Natural killer cell treated with Interleukin-12 subunit alpha and Interleukin-12 subunit beta and Interleukin-15 and Interleukin-18, amount 100 ng/mL, for 72 hours (primary cell): ENCODE results near the gene RELB. TPM values are rescaled to one million over a fixed set of nuclear protein-coding genes. Genes with fewer than 3 reads are reported as not detected.
A peak's percentile ranks its signal among the peaks of the same experiment; 100 is the strongest.
"Not testable (repeated sequence)": the region's sequence is repeated elsewhere in the genome, so short reads cannot be mapped to it uniquely, and the experiment has no call there.

Experiments
- ATAC-seq, 2 donors: fragments of 150-1000 bp; cut with Tn5 transposase in 1 of 2; sonication (Bioruptor Pico), chemical (Tn5 transposase) in 1 of 2; 2 replicates each; pipeline ENCODE4 v1.10.0; 2021
- DNase-seq: peaks from one replicate; pipeline ENCODE4 v3.0.0; 2022; ENCODE audit warnings: low spot score
- H3K27ac Mint-ChIP-seq, 2 donors: 1 replicate in 1 of 2; 2 replicates in 1 of 2; pipeline ENCODE4 v1.8.0; 2022; ENCODE audit warnings: mixed read lengths in 2 of 2, mild to moderate bottlenecking in 1 of 2, moderate library complexity in 1 of 2
- H3K27me3 Mint-ChIP-seq, 2 donors: 1 replicate in 1 of 2; 2 replicates in 1 of 2; pipeline ENCODE4 v1.8.0; 2022; ENCODE audit warnings: mixed read lengths in 2 of 2
- H3K36me3 Mint-ChIP-seq: one replicate; pipeline ENCODE4 v1.8.0; 2022; ENCODE audit warnings: mixed read lengths
- H3K4me1 Mint-ChIP-seq, 2 donors: 1 replicate in 1 of 2; 2 replicates in 1 of 2; pipeline ENCODE4 v1.8.0; 2022; ENCODE audit warnings: low read depth in 2 of 2, mixed read lengths in 2 of 2, mild to moderate bottlenecking in 1 of 2
- H3K4me3 Mint-ChIP-seq: one replicate; pipeline ENCODE4 v1.8.0; 2022; ENCODE audit warnings: mixed read lengths
- H3K9me3 Mint-ChIP-seq: 2 replicates; pipeline ENCODE4 v1.8.0; 2022; ENCODE audit warnings: mixed read lengths
- total RNA-seq, 2 donors: library from RNA; stranded (reverse); gene quantifications; one replicate each; pipeline ENCODE4 v1.2.3, GENCODE V29; 2022

The RELB gene
- total RNA-seq, 2 donors from 2014 or later: 47.0 to 81.6 TPM

DNA sequence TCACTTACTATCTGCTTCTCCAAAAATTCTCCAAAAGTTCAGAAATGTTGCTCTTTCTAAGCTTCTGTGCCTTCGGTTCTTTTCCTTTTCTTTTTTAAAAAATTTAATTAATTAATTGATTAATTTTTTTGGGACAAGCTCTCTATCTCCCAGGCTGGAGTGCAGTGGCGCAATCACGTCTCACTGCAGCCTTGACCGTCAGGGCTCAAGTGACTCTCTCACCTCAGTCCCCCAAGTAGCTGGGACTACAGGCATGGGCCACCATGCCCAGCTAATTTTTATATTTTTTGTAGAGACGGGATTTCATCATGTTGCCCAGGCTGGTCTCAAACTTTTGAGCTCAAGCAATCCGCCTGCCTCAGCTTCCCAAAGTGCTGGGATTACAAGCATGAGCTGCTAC lies 29.8 kb upstream of the RELB start:
- H3K4me3 Mint-ChIP-seq, H3K27ac Mint-ChIP-seq, DNase-seq, ATAC-seq, H3K36me3 Mint-ChIP-seq, H3K27me3 Mint-ChIP-seq, H3K4me1 Mint-ChIP-seq, H3K9me3 Mint-ChIP-seq: not testable (repeated sequence)

DNA sequence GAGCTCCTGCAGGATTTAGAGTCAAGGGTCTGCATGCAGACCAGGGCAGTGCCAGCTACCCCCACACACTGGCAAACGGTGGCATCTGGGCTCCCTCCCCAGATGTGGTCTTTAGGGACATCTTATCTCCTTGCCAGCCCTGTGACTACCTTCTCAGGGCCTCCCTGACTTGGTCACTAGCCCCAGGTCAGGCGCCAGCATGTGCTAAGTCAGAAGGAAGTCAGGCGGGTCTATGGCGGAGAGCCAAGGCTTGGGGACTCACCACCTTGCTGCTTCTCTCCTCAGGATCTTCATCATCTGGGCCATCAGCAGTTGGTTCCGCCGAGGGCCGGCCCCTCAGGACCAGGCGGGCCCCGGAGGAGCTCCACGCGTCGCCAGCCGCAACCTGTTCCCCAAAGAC lies 28.5 kb upstream of the RELB start:
- no peak overlapping the region for H3K4me3 Mint-ChIP-seq
- H3K27ac Mint-ChIP-seq: no peak overlapping the region
- DNase-seq: no peak
- no peaks in the 10 kb centered on the region for H3K27me3 Mint-ChIP-seq
- H3K4me1 Mint-ChIP-seq: peaks cover 4 to 9% of the 10 kb centered on the region in 2 donors
- H3K36me3 Mint-ChIP-seq: peaks cover 4% of the 10 kb centered on the region
- ATAC-seq: no peak
- no peaks in the 10 kb centered on the region for H3K9me3 Mint-ChIP-seq

DNA sequence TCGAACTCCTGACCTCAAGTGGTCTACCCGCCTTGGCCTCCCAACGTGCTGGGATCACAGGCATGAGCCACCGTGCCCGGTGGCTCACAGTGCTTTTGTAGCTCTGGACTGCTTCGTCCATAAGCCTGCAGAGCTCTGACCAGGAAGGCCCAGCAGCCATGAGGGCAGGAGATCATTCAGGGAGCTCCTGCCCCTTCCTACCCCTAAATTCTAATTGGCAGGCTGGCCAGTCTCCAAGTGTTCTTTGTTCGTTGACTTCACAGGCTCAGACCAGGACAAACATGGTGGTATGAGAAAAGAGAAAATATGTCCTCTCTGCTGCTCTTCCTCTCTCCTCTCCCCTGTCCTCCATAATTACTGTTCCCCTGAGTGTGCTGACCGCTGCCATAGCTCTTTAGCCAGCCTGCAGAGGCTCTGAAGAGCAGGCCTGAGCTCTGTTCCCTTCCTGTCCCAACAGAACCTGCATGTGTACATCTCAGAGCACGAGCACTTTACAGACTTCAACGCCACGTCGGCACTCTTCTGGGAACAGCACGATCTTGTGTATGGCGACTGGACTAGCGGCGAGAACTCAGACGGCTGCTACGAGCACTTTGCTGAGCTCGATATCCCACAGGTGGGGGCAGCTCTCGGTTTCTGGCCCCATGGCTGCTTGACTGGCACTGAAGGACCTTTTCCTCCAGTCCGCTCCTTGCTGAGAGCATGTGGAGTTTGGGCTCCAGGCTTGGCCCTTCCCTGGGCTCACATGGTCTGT lies 27.1 kb upstream of the RELB start:
- no peaks in the 10 kb centered on the region for H3K36me3 Mint-ChIP-seq
- peaks cover 4 to 5% of the 10 kb centered on the region in 2 donors for H3K4me1 Mint-ChIP-seq
- H3K27me3 Mint-ChIP-seq: no peaks in the 10 kb centered on the region
- H3K4me3 Mint-ChIP-seq: no peak overlapping the region
- no peaks in the 10 kb centered on the region for H3K9me3 Mint-ChIP-seq
- ATAC-seq (no peak), DNase-seq (no peak)
- no peak overlapping the region for H3K27ac Mint-ChIP-seq

DNA sequence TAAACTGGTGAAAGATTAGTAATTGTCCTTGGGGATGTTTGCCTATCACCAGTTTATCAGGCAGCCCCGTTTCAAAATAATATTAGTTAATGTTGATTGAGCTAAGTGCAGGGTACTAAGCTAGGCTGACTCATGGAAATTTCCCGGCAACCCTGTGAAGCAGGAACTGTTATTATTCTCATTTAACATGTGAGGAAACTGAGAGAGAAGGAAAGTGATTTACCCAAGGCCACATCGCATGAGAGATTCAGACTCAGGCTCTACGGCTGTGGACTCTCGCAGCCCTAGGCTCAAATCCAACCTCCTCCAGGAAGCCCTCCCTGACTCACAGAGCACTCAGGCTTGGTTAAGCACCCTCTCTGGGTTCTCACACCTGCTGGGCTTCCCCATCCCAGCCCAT lies 26.4 kb upstream of the RELB start:
- Mint-ChIP-seq H3K27ac (no peak overlapping the region), H3K36me3 (no peaks in the 10 kb centered on the region), H3K27me3 (no peaks in the 10 kb centered on the region), H3K4me1 (peaks cover 3 to 4% of the 10 kb centered on the region in 2 donors), H3K4me3 (no peak overlapping the region), H3K9me3 (no peaks in the 10 kb centered on the region)
- DNase-seq (no peak), ATAC-seq (no peak)

DNA sequence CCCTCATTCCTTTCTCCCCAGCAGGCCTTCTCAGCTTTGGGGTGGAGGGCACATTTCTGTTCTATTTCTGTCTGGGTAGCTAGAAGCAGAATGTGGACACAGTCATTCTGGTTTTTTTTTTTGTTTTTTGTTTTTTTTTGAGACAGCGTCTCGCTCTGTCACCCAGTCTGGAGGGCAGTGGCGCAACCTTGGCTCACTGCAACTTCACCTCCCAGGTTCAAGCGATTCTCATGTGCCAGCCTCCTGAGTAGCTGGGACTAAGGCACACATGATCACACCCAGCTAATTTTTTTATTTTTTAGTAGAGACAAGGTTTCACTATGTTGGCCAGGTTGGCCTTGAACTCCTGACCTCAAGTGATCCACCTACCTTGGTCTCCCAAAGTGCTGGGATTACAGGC lies 25.8 kb upstream of the RELB start:
- ATAC-seq: no peak
- no peak overlapping the region for H3K27ac Mint-ChIP-seq
- no peaks in the 10 kb centered on the region for H3K27me3 Mint-ChIP-seq
- no peak overlapping the region for H3K4me3 Mint-ChIP-seq
- no peak for DNase-seq
- H3K36me3 Mint-ChIP-seq: no peaks in the 10 kb centered on the region
- peaks cover 0 to 2% of the 10 kb centered on the region in 2 donors for H3K4me1 Mint-ChIP-seq
- no peaks in the 10 kb centered on the region for H3K9me3 Mint-ChIP-seq

DNA sequence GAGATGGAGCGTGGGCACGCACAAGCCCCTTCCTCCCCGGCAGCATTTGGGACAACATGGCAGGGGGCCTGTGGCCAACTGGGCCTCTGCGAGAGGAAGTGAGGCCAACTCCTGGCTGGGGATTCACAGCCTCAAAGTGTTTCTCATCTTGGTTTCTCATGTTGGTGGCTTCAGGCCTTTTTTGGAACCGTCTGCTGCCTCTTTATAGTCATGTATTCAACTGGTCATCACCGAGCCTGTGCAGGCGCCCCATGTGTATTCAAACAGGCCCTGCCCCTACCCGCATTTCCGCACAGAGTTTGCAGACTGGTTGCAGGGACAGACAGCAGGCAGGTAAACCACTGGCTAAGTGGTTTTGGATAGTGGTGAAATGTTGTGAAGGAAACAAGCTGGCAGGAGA lies 17.3 kb upstream of the RELB start:
- ATAC-seq (peak; percentile 79 to 83), DNase-seq (peak; percentile 71)
- Mint-ChIP-seq H3K27ac (peak overlapping the region; percentile 85 to 92), H3K4me3 (peak overlapping the region; percentile 80), H3K27me3 (no peaks in the 10 kb centered on the region), H3K36me3 (no peaks in the 10 kb centered on the region), H3K9me3 (no peaks in the 10 kb centered on the region), H3K4me1 (peaks cover 6 to 14% of the 10 kb centered on the region in 2 donors)

DNA sequence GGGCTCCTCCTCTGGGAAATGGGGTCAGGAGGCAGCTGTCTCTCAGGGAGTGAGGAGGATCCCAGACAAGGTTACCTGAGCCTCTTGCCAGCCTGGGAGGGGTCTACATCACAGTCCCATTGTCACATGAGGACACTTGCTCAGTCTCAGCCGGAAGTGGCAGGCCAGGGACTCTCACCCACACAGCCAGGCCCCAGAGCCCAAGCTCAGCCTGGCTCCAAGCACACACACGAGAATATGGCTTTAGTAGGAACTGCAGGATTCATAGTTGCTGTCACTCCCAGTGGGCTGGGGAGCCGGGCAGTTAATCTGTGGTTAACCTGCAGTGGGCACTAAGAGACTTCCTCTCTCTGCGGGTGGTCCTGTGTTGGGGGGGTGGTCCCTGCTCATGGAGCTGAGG lies 15.8 kb upstream of the RELB start:
- no peaks in the 10 kb centered on the region for H3K36me3 Mint-ChIP-seq

DNA sequence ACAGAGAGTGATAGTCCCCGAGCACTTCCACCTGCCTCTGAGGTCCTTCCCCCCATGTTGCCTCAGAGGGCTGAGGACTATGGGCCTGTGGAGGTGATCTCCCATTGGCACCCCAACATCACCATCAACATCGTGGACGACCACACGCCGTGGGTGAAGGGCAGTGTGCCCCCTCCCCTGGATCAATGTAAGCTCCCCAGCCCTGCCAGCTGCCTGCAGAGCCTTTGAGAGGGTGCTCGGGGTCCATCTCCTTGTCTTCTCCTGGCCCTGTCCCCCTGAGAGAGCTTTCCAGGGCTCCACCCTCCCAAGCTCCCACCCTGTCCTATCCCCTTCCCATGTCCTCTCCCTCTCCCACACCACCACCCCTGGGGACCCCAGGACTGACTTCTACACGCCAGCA lies 14.9 kb upstream of the RELB start:
- H3K4me3 Mint-ChIP-seq: no peak overlapping the region
- H3K4me1 Mint-ChIP-seq: peaks cover 6 to 18% of the 10 kb centered on the region in 2 donors
- ATAC-seq (no peak), DNase-seq (no peak)
- H3K27ac Mint-ChIP-seq: peak overlapping the region in 1 of 2 donors; percentile 70
- H3K9me3 Mint-ChIP-seq: no peaks in the 10 kb centered on the region
- no peaks in the 10 kb centered on the region for H3K36me3 Mint-ChIP-seq
- no peaks in the 10 kb centered on the region for H3K27me3 Mint-ChIP-seq

More for the DNA sequence above, 15.8 kb upstream of the RELB start:
- no peaks in the 10 kb centered on the region for H3K27me3 Mint-ChIP-seq
- peak overlapping the region; percentile 85 to 92 for H3K27ac Mint-ChIP-seq
- H3K9me3 Mint-ChIP-seq: no peaks in the 10 kb centered on the region
- DNase-seq: no peak
- no peak overlapping the region for H3K4me3 Mint-ChIP-seq
- peaks cover 6 to 15% of the 10 kb centered on the region in 2 donors for H3K4me1 Mint-ChIP-seq
- no peak for ATAC-seq

DNA sequence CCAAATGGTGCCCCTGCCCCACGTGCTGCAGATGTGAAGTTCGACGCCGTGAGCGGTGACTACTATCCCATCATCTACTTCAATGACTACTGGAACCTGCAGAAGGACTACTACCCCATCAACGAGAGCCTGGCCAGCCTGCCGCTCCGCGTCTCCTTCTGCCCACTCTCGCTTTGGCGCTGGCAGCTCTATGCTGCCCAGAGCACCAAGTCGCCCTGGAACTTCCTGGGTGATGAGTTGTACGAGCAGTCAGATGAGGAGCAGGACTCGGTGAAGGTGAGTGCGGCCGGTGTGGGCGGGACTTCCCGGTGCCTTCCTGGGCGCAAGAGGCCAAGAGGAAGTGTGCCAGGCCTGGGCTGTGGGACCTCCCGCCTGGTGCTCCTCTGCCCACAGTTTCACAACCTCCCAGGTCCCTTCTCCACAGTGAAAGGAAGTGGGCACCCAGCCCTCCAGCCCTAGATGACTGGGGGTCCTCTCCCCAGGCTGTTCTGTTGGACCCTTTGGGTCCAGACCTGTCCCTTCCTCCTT lies 14.1 kb upstream of the RELB start:
- Mint-ChIP-seq H3K4me3 (no peak overlapping the region), H3K9me3 (no peaks in the 10 kb centered on the region), H3K4me1 (peaks cover 6 to 18% of the 10 kb centered on the region in 2 donors), H3K27ac (peak overlapping the region in 1 of 2 donors; percentile 53), H3K36me3 (no peaks in the 10 kb centered on the region), H3K27me3 (no peaks in the 10 kb centered on the region)
- ATAC-seq (no peak), DNase-seq (no peak)

DNA sequence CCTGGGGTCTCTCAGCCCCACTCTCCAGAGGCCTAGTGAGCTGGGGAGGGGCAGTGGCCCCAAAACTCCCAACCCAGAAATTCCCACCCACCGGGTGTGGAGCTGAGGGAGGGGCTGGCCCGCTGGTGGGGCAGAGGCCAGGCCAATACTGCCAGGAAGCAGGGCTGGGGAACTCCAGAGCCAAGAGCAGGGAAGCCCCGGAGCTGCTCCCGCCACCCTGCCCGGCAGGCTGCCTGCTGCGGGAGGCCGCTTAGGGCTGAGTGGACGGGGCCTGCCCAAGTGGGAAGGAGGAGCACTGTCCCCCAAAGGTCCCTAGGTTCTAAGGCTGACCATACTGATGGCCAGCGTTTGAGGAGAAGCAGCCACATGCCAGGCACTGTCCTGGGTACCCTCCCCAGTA lies 13.0 kb upstream of the RELB start:
- peaks cover 6 to 15% of the 10 kb centered on the region in 2 donors for H3K4me1 Mint-ChIP-seq
- no peaks in the 10 kb centered on the region for H3K36me3 Mint-ChIP-seq
- no peak overlapping the region for H3K4me3 Mint-ChIP-seq
- H3K27me3 Mint-ChIP-seq: no peaks in the 10 kb centered on the region
- DNase-seq: no peak
- no peaks in the 10 kb centered on the region for H3K9me3 Mint-ChIP-seq
- ATAC-seq: no peak
- H3K27ac Mint-ChIP-seq: no peak overlapping the region

DNA sequence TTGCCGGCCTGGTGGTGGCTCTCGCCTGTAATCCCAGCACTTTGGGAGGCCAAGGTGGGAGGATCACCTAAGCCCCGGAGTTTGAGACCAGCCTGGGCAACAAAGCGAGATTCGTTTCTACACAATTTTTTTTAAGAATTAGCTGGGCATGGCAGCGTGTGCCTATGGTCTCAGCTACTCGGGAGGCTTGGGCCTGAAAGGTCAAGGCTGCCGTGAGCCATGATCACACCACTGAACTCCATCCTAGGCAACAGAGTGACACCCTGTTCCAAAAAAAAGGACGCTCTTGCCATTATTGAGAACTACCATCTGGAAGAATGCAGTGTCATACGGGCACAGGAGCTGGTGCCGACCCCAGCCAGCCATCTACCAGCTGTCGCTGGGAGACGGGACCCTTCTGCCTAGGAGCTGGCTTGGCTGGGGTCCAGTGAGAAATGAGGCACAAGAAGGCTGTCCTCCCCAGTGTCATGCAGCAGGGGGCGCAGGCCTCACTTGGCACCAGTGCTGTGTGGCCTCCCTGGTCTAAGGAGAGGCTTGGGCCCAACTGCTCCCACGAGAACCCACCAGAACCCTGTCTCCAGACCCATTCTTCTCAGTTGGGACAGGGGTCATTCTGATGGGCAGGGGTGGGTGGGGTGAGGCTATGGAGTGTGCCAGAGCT lies 12.2 kb upstream of the RELB start:
- no peaks in the 10 kb centered on the region for H3K36me3 Mint-ChIP-seq
- no peaks in the 10 kb centered on the region for H3K27me3 Mint-ChIP-seq
- no peaks in the 10 kb centered on the region for H3K9me3 Mint-ChIP-seq
- ATAC-seq (peak; percentile 60 to 69), DNase-seq (peak; percentile 73)
- H3K4me1 Mint-ChIP-seq: peaks cover 5 to 14% of the 10 kb centered on the region in 2 donors
- H3K4me3 Mint-ChIP-seq: no peak overlapping the region
- H3K27ac Mint-ChIP-seq: peak overlapping the region in 1 of 2 donors; percentile 60

DNA sequence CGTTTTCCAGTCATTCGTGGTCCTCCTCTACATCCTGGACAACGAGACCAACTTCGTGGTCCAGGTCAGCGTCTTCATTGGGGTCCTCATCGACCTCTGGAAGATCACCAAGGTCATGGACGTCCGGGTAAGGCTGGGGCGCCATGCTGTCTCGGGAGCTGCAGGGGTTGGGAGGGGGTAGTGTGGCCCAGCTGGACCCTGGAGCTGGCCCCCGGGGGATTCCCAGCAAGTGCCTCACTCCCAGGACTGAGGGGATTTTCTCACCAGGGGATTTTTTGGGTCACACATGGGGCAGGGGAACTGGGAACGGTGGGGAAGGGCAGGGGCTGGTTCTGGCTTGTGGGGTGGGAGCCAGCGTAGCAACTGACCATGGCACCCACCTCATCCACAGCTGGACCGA lies 10.8 kb upstream of the RELB start:
- peaks cover 0 to 13% of the 10 kb centered on the region in 2 donors for H3K4me1 Mint-ChIP-seq
- ATAC-seq: no peak
- no peak overlapping the region for H3K27ac Mint-ChIP-seq
- no peak for DNase-seq
- H3K9me3 Mint-ChIP-seq: no peaks in the 10 kb centered on the region
- no peaks in the 10 kb centered on the region for H3K27me3 Mint-ChIP-seq
- H3K36me3 Mint-ChIP-seq: no peaks in the 10 kb centered on the region
- no peak overlapping the region for H3K4me3 Mint-ChIP-seq

DNA sequence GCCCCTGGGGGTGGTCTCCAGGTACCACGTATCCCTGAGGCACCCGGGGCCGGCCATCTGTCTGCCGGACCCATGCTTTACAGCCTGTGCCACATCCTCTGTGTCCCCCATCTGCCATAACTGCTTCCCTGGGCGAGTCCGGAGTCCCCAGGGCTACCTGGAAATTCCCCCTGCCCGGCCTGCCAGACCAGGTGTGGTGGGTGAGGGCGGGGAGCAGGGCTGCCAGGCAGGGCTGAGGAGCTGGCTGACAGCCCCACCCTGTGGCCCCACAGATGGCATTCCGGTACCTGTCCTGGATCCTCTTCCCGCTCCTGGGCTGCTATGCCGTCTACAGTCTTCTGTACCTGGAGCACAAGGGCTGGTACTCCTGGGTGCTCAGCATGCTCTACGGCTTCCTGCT lies 10.3 kb upstream of the RELB start:
- no peak for ATAC-seq
- Mint-ChIP-seq H3K4me1 (peaks cover 0 to 10% of the 10 kb centered on the region in 2 donors), H3K36me3 (no peaks in the 10 kb centered on the region), H3K27me3 (no peaks in the 10 kb centered on the region), H3K27ac (no peak overlapping the region), H3K9me3 (no peaks in the 10 kb centered on the region), H3K4me3 (no peak overlapping the region)
- DNase-seq: no peak
